ENCODE results near the gene PRSS50.

Gene PRSS50

DNA sequence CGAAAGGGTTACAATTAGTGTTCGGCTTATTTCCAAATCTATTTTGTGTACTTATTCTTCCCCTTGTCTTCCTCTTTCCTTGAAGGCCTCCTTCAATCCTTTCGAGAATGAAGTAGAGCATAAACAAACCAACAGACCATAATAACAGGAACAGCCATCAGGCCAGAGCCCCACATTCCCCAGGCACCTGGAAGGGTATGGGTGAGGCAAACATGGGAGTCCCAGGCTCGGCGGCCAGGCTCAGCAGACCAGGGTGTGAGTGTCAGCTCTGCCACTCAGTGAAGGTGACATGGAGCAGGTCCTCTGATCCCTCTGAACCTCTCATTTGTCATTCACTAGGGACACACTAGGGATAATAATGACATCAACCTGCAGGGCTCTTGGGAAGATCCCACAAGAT is 38.0 kb downstream of the PRSS50 start:
- no peak for DNase-seq
- Histone ChIP-seq H3K9me3 (replicated peaks; ENCODE audit: insufficient read depth, low read length) (no peaks in the 10 kb centered on the region), H3K9me2 (replicated peaks; ENCODE audit: insufficient read depth, low read length) (no peaks in the 10 kb centered on the region), H3K4me2 (ENCODE audit: low read depth, low read length) (no peak overlapping the region), H4K20me1 (ENCODE audit: insufficient read depth, low read length) (no peaks in the 10 kb centered on the region), H3K27ac (ENCODE audit: low read length) (no peak overlapping the region), H3K9ac (ENCODE audit: low read length) (no peak overlapping the region), H3K4me3 (ENCODE audit: low read length) (no peak overlapping the region), H3F3A (ENCODE audit: insufficient read depth, low read length) (no peaks in the 10 kb centered on the region), H3K36me3 (replicated peaks; ENCODE audit: insufficient read depth, low read length) (no peaks in the 10 kb centered on the region), H3K79me2 (ENCODE audit: low read length) (no peaks in the 10 kb centered on the region), H2AFZ (ENCODE audit: low read length) (no peak overlapping the region), H3K4me1 (ENCODE audit: low read length) (no peaks in the 10 kb centered on the region), H3K27me3 (replicated peaks; ENCODE audit: insufficient read depth, low read length) (0 out of 2 replicates have a peak, but pooled peaks cover 5% of the 10 kb centered on the region)
- no peak for TF ChIP-seq EZH2phosphoT487 (IDR thresholded peaks at IDR 0.05; ENCODE audit: low read length)
- no peak for TF ChIP-seq CTCF (IDR thresholded peaks at IDR 0.05; ENCODE audit: low read length)
- no peak for TF ChIP-seq EZH2 (optimal IDR thresholded peaks at IDR 0.05; ENCODE audit: low read depth, low read length)

DNA sequence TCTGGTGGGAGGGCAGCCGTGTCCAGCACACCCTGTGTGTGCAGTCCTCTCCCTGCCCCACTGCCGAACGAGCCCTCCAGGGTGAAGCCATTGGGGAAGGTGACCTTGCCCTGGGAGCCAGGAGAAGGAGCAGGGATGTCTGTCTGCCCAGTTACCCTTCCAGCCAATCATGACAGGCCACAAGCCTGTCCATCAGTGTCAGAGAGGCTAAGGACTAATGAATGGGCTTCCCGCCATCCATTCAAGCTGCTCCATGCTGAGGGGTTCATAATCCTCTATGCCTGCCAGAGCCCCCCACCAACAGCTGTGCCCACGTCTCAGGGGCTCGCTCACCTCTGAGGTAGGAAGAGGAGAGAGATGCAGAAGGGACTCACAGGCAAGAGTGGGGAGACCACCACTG is 39.4 kb downstream of the PRSS50 start:
- no peak for DNase-seq
- Histone ChIP-seq H3K9me2 (replicated peaks; ENCODE audit: insufficient read depth, low read length) (no peaks in the 10 kb centered on the region), H4K20me1 (ENCODE audit: insufficient read depth, low read length) (no peaks in the 10 kb centered on the region), H3K9ac (ENCODE audit: low read length) (no peak overlapping the region), H3F3A (ENCODE audit: insufficient read depth, low read length) (no peaks in the 10 kb centered on the region), H3K9me3 (replicated peaks; ENCODE audit: insufficient read depth, low read length) (no peaks in the 10 kb centered on the region), H3K27ac (ENCODE audit: low read length) (no peak overlapping the region), H2AFZ (ENCODE audit: low read length) (no peak overlapping the region), H3K36me3 (replicated peaks; ENCODE audit: insufficient read depth, low read length) (no peaks in the 10 kb centered on the region), H3K79me2 (ENCODE audit: low read length) (no peaks in the 10 kb centered on the region), H3K27me3 (replicated peaks; ENCODE audit: insufficient read depth, low read length) (0 out of 2 replicates have a peak, but pooled peaks cover 5% of the 10 kb centered on the region), H3K4me2 (ENCODE audit: low read depth, low read length) (no peak overlapping the region), H3K4me3 (ENCODE audit: low read length) (no peak overlapping the region), H3K4me1 (ENCODE audit: low read length) (no peaks in the 10 kb centered on the region)
- TF ChIP-seq EZH2 (optimal IDR thresholded peaks at IDR 0.05; ENCODE audit: low read depth, low read length) (no peak), EZH2phosphoT487 (IDR thresholded peaks at IDR 0.05; ENCODE audit: low read length) (no peak), CTCF (IDR thresholded peaks at IDR 0.05; ENCODE audit: low read length) (no peak)

- Histone ChIP-seq H4K20me1 (ENCODE audit: insufficient read depth, low read length) (no peaks in the 10 kb centered on the region), H3K9me2 (replicated peaks; ENCODE audit: insufficient read depth, low read length) (no peaks in the 10 kb centered on the region), H3K36me3 (replicated peaks; ENCODE audit: insufficient read depth, low read length) (no peaks in the 10 kb centered on the region), H3K4me2 (ENCODE audit: low read depth, low read length) (no peak overlapping the region), H3K79me2 (ENCODE audit: low read length) (no peaks in the 10 kb centered on the region), H3F3A (ENCODE audit: insufficient read depth, low read length) (no peaks in the 10 kb centered on the region), H2AFZ (ENCODE audit: low read length) (no peak overlapping the region), H3K27me3 (replicated peaks; ENCODE audit: insufficient read depth, low read length) (0 out of 2 replicates have a peak, but pooled peaks cover 5% of the 10 kb centered on the region), H3K9ac (ENCODE audit: low read length) (no peak overlapping the region), H3K27ac (ENCODE audit: low read length) (no peak overlapping the region), H3K9me3 (replicated peaks; ENCODE audit: insufficient read depth, low read length) (no peaks in the 10 kb centered on the region), H3K4me1 (ENCODE audit: low read length) (no peaks in the 10 kb centered on the region), H3K4me3 (ENCODE audit: low read length) (no peak overlapping the region)
- TF ChIP-seq CTCF (IDR thresholded peaks at IDR 0.05; ENCODE audit: low read length), result no peak
- no peak for TF ChIP-seq EZH2 (optimal IDR thresholded peaks at IDR 0.05; ENCODE audit: low read depth, low read length)
- no peak for TF ChIP-seq EZH2phosphoT487 (IDR thresholded peaks at IDR 0.05; ENCODE audit: low read length)
- no peak for DNase-seq
Observed at GRCh38 chr3:46677411-46677726, 40.3 kb downstream of the PRSS50 start.
